ENCODE data around the gene NQO2. TPM values are rescaled to one million over a fixed set of nuclear protein-coding genes. Genes with fewer than 3 reads are reported as not detected.
"Not testable (repeated sequence)": the region's sequence is repeated elsewhere in the genome, so short reads cannot be mapped to it uniquely, and the experiment has no call there.

Gene NQO2
- total and polyA plus RNA-seq, 10 of the 15 experiments (the other 5 are each of a cell fraction or from before 2014, with no cell fraction given), result 0.55 to 2.6 (median 0.80) TPM

- Histone ChIP-seq H3K9ac (ENCODE audit: control insufficient read depth, insufficient read depth, low read length) (no peak within 1 kb of the TSS), H4K20me1 (ENCODE audit: control insufficient read depth, insufficient read depth) (no peaks in the 10 kb centered on the region), H3K36me3 (ENCODE audit: control insufficient read depth in 2 of 2, insufficient read depth in 2 of 2, low read length in 1 of 2) (no peaks in the 10 kb centered on the region), H3K4me1 (ENCODE audit: control insufficient read depth, insufficient read depth, low read length) (no peaks in the 10 kb centered on the region), H3K4me2 (ENCODE audit: control insufficient read depth, insufficient read depth) (peak within 1 kb of the TSS; percentile 35; the same call in 1 of the 2 replicates), H3K27ac (ENCODE audit: control insufficient read depth, insufficient read depth) (no peak within 1 kb of the TSS), H3K4me3 (no peak within 1 kb of the TSS), H3K27me3 (replicated peaks in 1 of 2; ENCODE audit: control insufficient read depth in 2 of 2, insufficient read depth in 2 of 2, low read length in 1 of 2) (peaks cover 4 to 22% of the 10 kb centered on the region in 2 experiments), H3K9me3 (replicated peaks; ENCODE audit: control insufficient read depth, insufficient read depth, low read length) (peaks cover 1% of the 10 kb centered on the region), H3K79me2 (ENCODE audit: control insufficient read depth, insufficient read depth, low read length) (no peaks in the 10 kb centered on the region), H2AFZ (ENCODE audit: control insufficient read depth, low read depth, low read length) (no peak within 1 kb of the TSS; the same call in 1 of the 2 replicates)
- ATAC-seq (no peak), DNase-seq (ENCODE audit: low read depth, low spot score) (no peak), FAIRE-seq (no peak)
- ChIA-PET POLR2A (no interaction called here), RAD21 (ENCODE audit: unreplicated experiment) (no interaction called here), SMC1A (ENCODE audit: uncharacterized antibody, unreplicated experiment) (interaction anchor here (0.6 kb wide), 1 partner anchor 150 kb away, joined by 3 read pairs; no protein-coding TSS in a partner anchor), CTCF (no interaction called here)
- in situ Hi-C loops (cut with MboI) (no loop called here), intact Hi-C loops (cut with micrococcal nuclease; ENCODE audit: unreplicated experiment) (no loop called here)
- whole genome bisulfite sequencing (ENCODE audit: insufficient coverage, insufficient replicate concordance, low lambda C conversion rate, missing lambda C conversion rate), result 14% methylated on average over 26 of the region's 63 CpGs
- TF ChIP-seq SUZ12 (IDR thresholded peaks at IDR 0.05; ENCODE audit: unreplicated experiment), result peak; percentile 62
- no peak for TF ChIP-seq EP300 (IDR thresholded peaks at IDR 0.05; ENCODE audit: borderline replicate concordance in 1 of 2, control insufficient read depth in 1 of 2, low read depth in 2 of 2, low read length in 2 of 2)
- no TSS peak for BruUV-seq (replicated peaks)
Measured at GRCh38 chr6:2971420-2972218, 28.1 kb upstream of the NQO2 start, which contains the start of gene SERPINB6. Gene SERPINB6 (minus strand): TSS chr6:2971567. CDS start chr6:2959332, 12,235 bp downstream.

GRCh38 chr6:2972219-2972487 lies 27.5 kb upstream of the NQO2 start:
- CTCF ChIA-PET; intact Hi-C loops (cut with micrococcal nuclease; ENCODE audit: unreplicated experiment); H3K36me3 ChIP-seq (ENCODE audit: control insufficient read depth in 2 of 2, insufficient read depth in 2 of 2, low read length in 1 of 2); FAIRE-seq; H3K4me1 ChIP-seq (ENCODE audit: control insufficient read depth, insufficient read depth, low read length); H3K9ac ChIP-seq (ENCODE audit: control insufficient read depth, insufficient read depth, low read length); in situ Hi-C loops (cut with MboI); SMC1A ChIA-PET (ENCODE audit: uncharacterized antibody, unreplicated experiment); H2AFZ ChIP-seq (ENCODE audit: control insufficient read depth, low read depth, low read length); H3K9me3 ChIP-seq (replicated peaks; ENCODE audit: control insufficient read depth, insufficient read depth, low read length); H3K4me3 ChIP-seq; RAD21 ChIA-PET (ENCODE audit: unreplicated experiment); BruUV-seq (replicated peaks); ATAC-seq; H4K20me1 ChIP-seq (ENCODE audit: control insufficient read depth, insufficient read depth); DNase-seq (ENCODE audit: low read depth, low spot score); H3K79me2 ChIP-seq (ENCODE audit: control insufficient read depth, insufficient read depth, low read length); H3K27ac ChIP-seq (ENCODE audit: control insufficient read depth, insufficient read depth); H3K4me2 ChIP-seq (ENCODE audit: control insufficient read depth, insufficient read depth); POLR2A ChIA-PET: not testable (repeated sequence)
- WGBS (ENCODE audit: insufficient coverage, insufficient replicate concordance, low lambda C conversion rate, missing lambda C conversion rate), result 36% methylated on average over 1 of the region's 1 CpG
- peaks cover 4 to 22% of the 10 kb centered on the region in 2 experiments for H3K27me3 ChIP-seq (replicated peaks in 1 of 2; ENCODE audit: control insufficient read depth in 2 of 2, insufficient read depth in 2 of 2, low read length in 1 of 2)

- H3K9ac ChIP-seq (ENCODE audit: control insufficient read depth, insufficient read depth, low read length); BruUV-seq (replicated peaks); H2AFZ ChIP-seq (ENCODE audit: control insufficient read depth, low read depth, low read length); H4K20me1 ChIP-seq (ENCODE audit: control insufficient read depth, insufficient read depth); in situ Hi-C loops (cut with MboI); DNase-seq (ENCODE audit: low read depth, low spot score); H3K4me2 ChIP-seq (ENCODE audit: control insufficient read depth, insufficient read depth); FAIRE-seq; H3K4me1 ChIP-seq (ENCODE audit: control insufficient read depth, insufficient read depth, low read length); H3K36me3 ChIP-seq (ENCODE audit: control insufficient read depth in 2 of 2, insufficient read depth in 2 of 2, low read length in 1 of 2); H3K4me3 ChIP-seq; H3K79me2 ChIP-seq (ENCODE audit: control insufficient read depth, insufficient read depth, low read length); SMC1A ChIA-PET (ENCODE audit: uncharacterized antibody, unreplicated experiment); H3K27ac ChIP-seq (ENCODE audit: control insufficient read depth, insufficient read depth); CTCF ChIA-PET; ATAC-seq; RAD21 ChIA-PET (ENCODE audit: unreplicated experiment); intact Hi-C loops (cut with micrococcal nuclease; ENCODE audit: unreplicated experiment); POLR2A ChIA-PET; H3K9me3 ChIP-seq (replicated peaks; ENCODE audit: control insufficient read depth, insufficient read depth, low read length): not testable (repeated sequence)
- peaks cover 4 to 22% of the 10 kb centered on the region in 2 experiments for H3K27me3 ChIP-seq (replicated peaks in 1 of 2; ENCODE audit: control insufficient read depth in 2 of 2, insufficient read depth in 2 of 2, low read length in 1 of 2)
- 95% methylated on average over 5 of the region's 5 CpGs for WGBS (ENCODE audit: insufficient coverage, insufficient replicate concordance, low lambda C conversion rate, missing lambda C conversion rate)
Measured at GRCh38 chr6:2972685-2973084, 27.0 kb upstream of the NQO2 start.
